ENCODE data around the gene KLHL13.

- no peak for TF ChIP-seq CTCF (IDR thresholded peaks at IDR 0.05)
- no peak for TF ChIP-seq ZFX (IDR thresholded peaks at IDR 0.05; ENCODE audit: borderline replicate concordance)
These were observed 477 bp downstream of the KLHL13 start for GRCh38 chrX:118115953-118116712.
